ENCODE results near the gene PTP4A2. TPM values are rescaled to one million over a fixed set of nuclear protein-coding genes. Genes with fewer than 3 reads are reported as not detected.

The PTP4A2 gene
- 213 TPM for polyA plus RNA-seq (2012; ENCODE audit: low read depth, missing spikeins)

DNA sequence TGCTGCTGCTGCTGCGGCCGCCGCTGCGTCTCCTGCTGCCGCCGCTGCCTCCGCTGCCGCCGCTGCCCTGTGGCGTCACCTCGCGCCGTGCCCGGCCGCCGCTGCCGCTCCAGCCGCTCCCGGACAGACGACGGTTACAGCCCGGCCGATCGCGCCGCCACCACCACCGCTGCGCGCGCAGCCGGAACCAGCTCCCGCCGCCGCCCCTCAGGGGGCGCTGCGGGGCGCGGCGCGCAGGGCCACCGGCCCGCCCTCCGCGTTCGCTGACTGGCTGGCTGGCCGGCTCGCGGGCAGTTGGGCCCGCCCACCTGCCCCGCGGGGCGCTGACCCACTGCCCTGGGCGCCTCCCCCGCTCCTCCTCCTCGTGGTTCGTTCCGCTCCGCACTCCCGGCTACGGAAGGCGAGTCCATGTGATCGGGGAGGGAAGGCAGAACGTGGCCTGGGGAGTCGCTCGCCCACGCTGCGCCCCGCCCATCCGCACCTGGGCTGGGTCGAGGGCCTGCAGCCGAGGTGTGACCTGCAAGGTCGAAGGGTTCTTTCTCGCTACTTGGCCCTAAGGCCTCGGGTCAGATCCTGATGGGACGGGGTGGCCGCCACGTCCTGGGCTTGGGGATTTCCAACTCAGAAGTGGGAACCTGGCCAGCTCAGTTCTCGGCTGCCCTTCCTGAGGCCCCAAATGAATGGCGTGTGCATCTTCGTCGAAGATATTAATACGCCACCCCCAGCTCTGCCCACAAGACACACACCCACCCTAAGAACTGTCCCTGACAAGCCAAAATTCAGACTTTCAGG lies at the start of gene PTP4A2:
Gene PTP4A2, minus strand, starts transcription at position 185 of the 792 bp plus-strand sequence. CDS start 19,303 bp downstream, outside the sequence.
- TF ChIP-seq POLR2AphosphoS5 (IDR thresholded peaks at IDR 0.05; ENCODE audit: low read depth, low read length) (peak; percentile 67; the same call in 1 of the 2 replicates), SPI1 (IDR thresholded peaks at IDR 0.05; ENCODE audit: low read depth, low read length) (no peak; the same call in 1 of the 2 replicates), PAX5 (IDR thresholded peaks at IDR 0.05; ENCODE audit: insufficient read depth, low read length, severe bottlenecking) (peak; percentile 73), POLR2A (IDR thresholded peaks at IDR 0.05; ENCODE audit: low read depth, low read length) (peak; percentile 57; the same call in 1 of the 2 replicates), TAF1 (IDR thresholded peaks at IDR 0.05; ENCODE audit: low read depth, low read length) (peak; percentile 64), POU2F2 (IDR thresholded peaks at IDR 0.05; ENCODE audit: low read depth, low read length) (no peak)
- FAIRE-seq (peak; percentile 98), DNase-seq (ENCODE audit: insufficient read length, low spot score) (peak; percentile 82)

DNA sequence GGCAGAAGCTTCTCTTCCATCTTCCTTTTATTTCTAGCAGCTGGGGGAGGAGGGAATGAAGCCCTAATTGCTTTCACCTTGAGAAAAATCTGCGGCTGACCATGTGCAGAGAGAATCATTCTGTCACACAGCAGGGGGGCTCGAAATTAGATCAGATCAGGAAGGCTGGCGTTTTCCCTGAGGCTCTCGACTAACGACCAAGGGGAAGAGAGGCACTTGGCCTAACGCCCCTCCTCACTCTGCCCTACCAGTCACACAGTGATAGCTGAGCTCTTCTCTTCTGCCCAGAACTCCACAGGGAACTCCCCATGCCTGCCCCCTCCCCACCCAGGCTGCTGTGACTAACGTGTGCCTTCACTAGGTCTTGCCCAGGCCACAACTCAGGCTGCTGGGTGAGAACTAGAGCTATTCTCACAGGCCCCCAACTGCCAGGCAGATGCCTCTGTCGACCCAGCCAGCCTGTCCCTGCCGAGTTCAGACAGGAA lies 49.0 kb upstream of the PTP4A2 start:
- DNase-seq (ENCODE audit: insufficient read length, low spot score) (no peak), FAIRE-seq (no peak)
- TF ChIP-seq PAX5 (IDR thresholded peaks at IDR 0.05; ENCODE audit: insufficient read depth, low read length, severe bottlenecking) (no peak), POLR2AphosphoS5 (IDR thresholded peaks at IDR 0.05; ENCODE audit: low read depth, low read length) (no peak), TAF1 (IDR thresholded peaks at IDR 0.05; ENCODE audit: low read depth, low read length) (no peak), SPI1 (IDR thresholded peaks at IDR 0.05; ENCODE audit: low read depth, low read length) (no peak), POLR2A (IDR thresholded peaks at IDR 0.05; ENCODE audit: low read depth, low read length) (no peak), POU2F2 (IDR thresholded peaks at IDR 0.05; ENCODE audit: low read depth, low read length) (no peak)

DNA sequence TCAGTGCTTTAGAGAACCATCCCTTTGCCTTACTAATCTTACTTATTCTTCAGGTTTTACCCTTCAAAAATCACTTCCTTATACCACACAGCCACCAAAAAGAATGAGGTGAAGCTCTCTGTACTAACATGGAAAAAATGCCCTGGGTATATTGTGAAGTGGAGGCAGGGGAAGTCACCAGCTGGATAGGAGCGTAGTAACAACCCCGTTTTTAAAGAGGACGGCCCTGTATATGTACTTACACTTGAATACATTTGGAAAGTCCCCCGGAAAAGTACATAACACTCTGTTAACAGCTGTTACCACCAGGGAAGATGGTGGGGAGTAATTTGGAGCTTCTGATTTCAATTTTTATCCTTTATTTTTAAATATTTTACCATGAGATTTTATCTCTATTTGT lies 47.3 kb upstream of the PTP4A2 start:
- DNase-seq (ENCODE audit: insufficient read length, low spot score) = no peak
- TF ChIP-seq POU2F2 (IDR thresholded peaks at IDR 0.05; ENCODE audit: low read depth, low read length) = no peak
- no peak for TF ChIP-seq POLR2A (IDR thresholded peaks at IDR 0.05; ENCODE audit: low read depth, low read length)
- TF ChIP-seq PAX5 (IDR thresholded peaks at IDR 0.05; ENCODE audit: insufficient read depth, low read length, severe bottlenecking) = no peak
- FAIRE-seq = no peak

DNA sequence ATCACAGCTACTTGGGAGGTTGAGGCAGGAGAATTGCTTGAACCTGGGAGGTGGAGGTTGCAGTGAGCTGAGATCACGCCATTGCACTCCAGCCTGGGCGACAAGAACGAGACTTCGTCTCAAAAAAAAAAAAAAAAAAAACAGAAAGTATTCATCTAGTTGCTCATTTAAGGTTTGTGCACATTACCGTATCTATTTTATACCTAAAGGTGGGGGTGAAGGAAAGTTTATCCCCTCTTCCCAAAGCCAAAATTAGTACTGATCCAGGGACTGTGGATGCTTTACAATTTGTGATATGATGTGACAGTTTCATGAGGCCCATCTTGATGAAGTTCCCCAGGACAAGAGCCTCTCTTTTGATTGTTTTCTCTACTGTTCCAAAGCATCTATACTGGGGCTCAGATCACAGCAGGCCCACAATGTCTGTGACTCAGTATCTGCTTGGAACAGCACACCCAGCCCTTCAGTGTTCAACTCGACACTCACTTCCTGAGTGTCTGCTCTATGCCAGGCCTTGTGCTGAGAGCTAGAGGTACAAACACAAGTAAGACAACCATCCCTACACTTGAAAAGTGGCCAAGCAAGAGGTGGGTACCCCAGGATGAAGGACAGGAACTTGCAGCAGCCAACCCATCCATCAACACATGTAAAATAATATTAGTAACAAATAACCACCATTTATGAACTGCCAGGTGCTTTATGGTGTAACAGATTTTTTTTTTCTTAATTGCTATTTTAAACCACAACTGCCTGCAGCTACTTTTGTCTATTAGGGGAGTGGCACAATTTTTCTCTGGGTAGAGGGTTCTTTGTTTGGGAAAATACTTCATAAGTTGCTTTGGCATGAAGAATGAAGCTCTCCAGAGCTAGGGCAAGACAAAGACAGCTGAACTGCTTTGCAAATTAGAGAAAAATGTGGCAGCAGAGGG lies 46.5 kb upstream of the PTP4A2 start:
- TF ChIP-seq POLR2AphosphoS5 (IDR thresholded peaks at IDR 0.05; ENCODE audit: low read depth, low read length) (no peak), TAF1 (IDR thresholded peaks at IDR 0.05; ENCODE audit: low read depth, low read length) (0 out of 2 replicates have a peak, but pooled peaks have one; percentile 36)
- no peak for DNase-seq (ENCODE audit: insufficient read length, low spot score)
- FAIRE-seq = peak; percentile 77

DNA sequence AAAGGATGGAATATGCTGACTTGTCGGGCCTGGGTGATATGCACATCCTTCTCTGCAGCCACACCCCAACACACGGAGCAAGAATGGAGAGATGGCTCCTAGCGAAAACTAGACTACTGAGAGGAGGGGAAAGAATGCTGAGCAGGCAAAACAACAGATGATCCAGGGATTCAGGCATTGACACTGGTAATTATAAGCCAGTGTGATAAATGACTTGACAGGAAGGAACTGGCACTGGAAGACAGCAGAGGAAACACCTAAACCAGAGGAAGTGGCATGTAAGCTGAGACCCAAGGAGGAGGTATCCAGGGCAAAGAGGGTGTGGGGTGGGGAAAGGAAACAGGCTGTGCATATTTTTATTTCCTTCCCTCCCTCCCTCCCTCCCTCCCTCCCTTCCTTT lies 43.8 kb upstream of the PTP4A2 start:
- DNase-seq (ENCODE audit: insufficient read length, low spot score) (no peak), FAIRE-seq (peak; percentile 20)
- TF ChIP-seq SPI1 (IDR thresholded peaks at IDR 0.05; ENCODE audit: low read depth, low read length) (0 out of 2 replicates have a peak, but pooled peaks have one; percentile 33), TAF1 (IDR thresholded peaks at IDR 0.05; ENCODE audit: low read depth, low read length) (no peak)

DNA sequence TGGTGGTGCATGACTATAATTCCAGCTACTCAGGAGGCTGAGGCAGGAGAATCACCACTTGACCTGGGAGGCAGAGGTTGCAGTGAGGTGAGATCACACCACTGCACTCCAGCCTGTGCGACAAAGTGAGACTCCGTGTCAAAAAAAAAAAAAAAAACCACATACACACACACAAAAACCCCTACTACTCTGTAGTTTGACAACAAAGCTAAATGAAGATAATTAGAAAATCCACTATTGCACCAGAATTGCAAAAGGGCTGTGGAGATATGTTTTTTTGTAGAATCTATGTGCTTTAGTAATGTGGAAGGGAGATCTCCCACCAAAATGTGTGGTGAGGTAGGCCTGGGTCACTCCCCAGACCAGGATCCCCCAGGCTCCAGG lies 43.3 kb upstream of the PTP4A2 start:
- no peak for TF ChIP-seq POLR2AphosphoS5 (IDR thresholded peaks at IDR 0.05; ENCODE audit: low read depth, low read length)
- TF ChIP-seq POU2F2 (IDR thresholded peaks at IDR 0.05; ENCODE audit: low read depth, low read length) = no peak
- no peak for TF ChIP-seq PAX5 (IDR thresholded peaks at IDR 0.05; ENCODE audit: insufficient read depth, low read length, severe bottlenecking)
- no peak for TF ChIP-seq SPI1 (IDR thresholded peaks at IDR 0.05; ENCODE audit: low read depth, low read length)
- TF ChIP-seq POLR2A (IDR thresholded peaks at IDR 0.05; ENCODE audit: low read depth, low read length) = no peak
- FAIRE-seq (no peak), DNase-seq (ENCODE audit: insufficient read length, low spot score) (no peak)

DNA sequence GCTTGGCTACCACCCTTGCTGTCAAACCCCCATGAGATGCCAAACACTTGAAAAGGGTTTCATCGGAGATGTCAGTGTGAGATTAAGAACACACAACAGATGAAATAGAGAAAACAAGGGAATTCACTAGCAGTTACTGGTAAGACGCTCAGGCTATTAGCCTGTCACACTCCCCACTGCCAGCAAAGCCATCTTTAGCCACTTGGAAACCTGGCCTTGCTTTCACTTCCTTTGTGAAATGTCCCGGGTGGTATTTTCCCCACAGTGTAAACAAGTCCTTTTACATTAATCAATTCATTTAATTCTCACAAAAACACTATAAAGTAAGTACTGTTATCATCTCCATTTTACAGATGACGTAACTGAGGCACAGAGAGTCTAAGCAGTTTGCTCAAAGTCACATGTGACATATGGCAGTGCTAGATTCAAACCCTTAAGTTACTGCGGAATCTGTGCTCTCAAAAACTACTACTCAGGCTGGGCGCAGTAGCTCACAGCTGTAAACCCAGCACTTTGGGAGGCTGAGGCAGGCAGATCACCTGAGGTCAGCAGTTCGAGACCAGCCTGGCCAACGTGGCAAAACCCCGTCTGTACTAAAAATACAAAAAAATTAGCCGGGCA lies 42.8 kb upstream of the PTP4A2 start:
- FAIRE-seq (peak; percentile 59), DNase-seq (ENCODE audit: insufficient read length, low spot score) (no peak)
- TF ChIP-seq POLR2A (IDR thresholded peaks at IDR 0.05; ENCODE audit: low read depth, low read length) (no peak), SPI1 (IDR thresholded peaks at IDR 0.05; ENCODE audit: low read depth, low read length) (peak; percentile 91)

DNA sequence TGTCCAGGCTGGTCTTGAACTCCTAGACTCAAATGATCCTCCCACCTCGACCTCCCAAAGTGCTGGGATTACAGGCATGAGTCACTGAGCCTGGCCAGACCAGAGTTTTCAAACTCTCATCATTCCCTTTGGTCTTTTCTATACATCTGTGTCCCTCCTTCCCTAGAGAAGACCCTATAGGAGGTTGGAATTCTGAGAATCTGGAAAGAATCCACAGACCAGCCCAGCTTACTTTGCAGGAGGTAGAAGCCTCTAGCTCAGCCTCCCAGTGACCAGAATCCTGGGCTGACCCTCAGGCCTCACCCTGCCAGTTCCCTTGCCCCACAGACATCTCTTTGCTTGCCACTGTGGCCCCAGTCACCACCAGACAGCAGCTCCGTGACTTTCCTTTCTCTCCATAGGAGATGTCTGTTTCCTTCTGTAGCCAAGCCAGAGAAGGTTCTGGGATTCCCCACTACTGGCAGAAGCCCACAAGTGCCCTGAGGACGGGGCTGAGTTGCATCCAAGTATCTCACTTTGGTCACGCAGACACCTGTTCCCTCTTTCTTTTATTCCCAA lies 40.8 kb upstream of the PTP4A2 start:
- DNase-seq (ENCODE audit: insufficient read length, low spot score) = no peak
- TF ChIP-seq SPI1 (IDR thresholded peaks at IDR 0.05; ENCODE audit: low read depth, low read length) (no peak), POLR2AphosphoS5 (IDR thresholded peaks at IDR 0.05; ENCODE audit: low read depth, low read length) (no peak), TAF1 (IDR thresholded peaks at IDR 0.05; ENCODE audit: low read depth, low read length) (no peak), POLR2A (IDR thresholded peaks at IDR 0.05; ENCODE audit: low read depth, low read length) (no peak), PAX5 (IDR thresholded peaks at IDR 0.05; ENCODE audit: insufficient read depth, low read length, severe bottlenecking) (no peak), POU2F2 (IDR thresholded peaks at IDR 0.05; ENCODE audit: low read depth, low read length) (no peak)
- no peak for FAIRE-seq

DNA sequence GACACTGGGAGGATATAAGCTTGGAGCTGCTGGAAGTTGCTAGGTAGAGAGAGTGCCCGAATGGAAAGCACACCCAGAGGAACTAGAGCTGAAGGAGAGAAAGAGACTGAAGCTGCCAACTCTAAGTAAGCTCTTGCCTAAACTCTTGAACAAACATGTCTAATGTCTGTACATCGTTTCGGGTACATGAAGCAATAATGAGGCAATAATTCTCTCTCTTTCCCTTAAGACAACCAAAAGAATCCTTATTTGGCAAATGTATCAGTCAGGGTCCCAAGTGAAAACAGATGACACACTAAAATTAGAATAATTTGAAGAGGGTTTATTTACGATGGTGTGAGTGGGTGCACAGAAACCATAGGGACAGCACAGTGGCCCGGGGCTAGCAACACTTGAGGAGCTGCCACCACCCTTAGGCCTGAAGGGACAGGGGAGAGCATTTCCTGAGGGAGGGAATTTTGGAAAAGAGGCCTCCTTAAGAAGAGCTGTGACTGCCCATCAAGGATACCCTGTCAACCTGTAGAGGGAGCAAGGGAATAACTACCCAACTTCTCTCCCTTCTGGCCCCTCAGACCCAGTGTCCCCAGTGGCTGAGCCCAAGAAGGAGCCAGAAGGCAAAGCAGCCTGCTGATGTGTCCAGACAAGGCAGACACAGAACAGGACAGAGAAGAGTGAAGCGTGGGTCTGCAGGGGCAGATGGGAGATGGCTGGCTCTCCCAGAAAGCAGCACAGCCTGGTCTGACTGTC lies 39.4 kb upstream of the PTP4A2 start:
- FAIRE-seq (no peak), DNase-seq (ENCODE audit: insufficient read length, low spot score) (no peak)

More for the DNA sequence above, 39.4 kb upstream of the PTP4A2 start:
- no peak for TF ChIP-seq POLR2AphosphoS5 (IDR thresholded peaks at IDR 0.05; ENCODE audit: low read depth, low read length)
- TF ChIP-seq PAX5 (IDR thresholded peaks at IDR 0.05; ENCODE audit: insufficient read depth, low read length, severe bottlenecking) = no peak
- no peak for TF ChIP-seq TAF1 (IDR thresholded peaks at IDR 0.05; ENCODE audit: low read depth, low read length)
- TF ChIP-seq POLR2A (IDR thresholded peaks at IDR 0.05; ENCODE audit: low read depth, low read length) = no peak
- TF ChIP-seq POU2F2 (IDR thresholded peaks at IDR 0.05; ENCODE audit: low read depth, low read length) = no peak
- TF ChIP-seq SPI1 (IDR thresholded peaks at IDR 0.05; ENCODE audit: low read depth, low read length) = no peak
